Muscle of leg (tissue), 11 donors: ENCODE data around the gene ITGBL1. TPM values are rescaled to one million over a fixed set of nuclear protein-coding genes. Genes with fewer than 3 reads are reported as not detected.

Experiments
- DNase-seq: peaks from one replicate; pipeline ENCODE4 v3.0.0; 2013
- H3K27ac ChIP-seq: one replicate; pipeline ENCODE4 v1.5.1; 2013; ENCODE audit warnings: mild to moderate bottlenecking, low read length, control low read depth
- H3K27me3 ChIP-seq: one replicate; pipeline ENCODE4 v1.6.1; 2013; ENCODE audit warnings: low read length; ENCODE audit not compliant: control insufficient read depth, insufficient read depth
- H3K36me3 ChIP-seq: one replicate; pipeline ENCODE4 v1.6.1; 2013; ENCODE audit warnings: low read length; ENCODE audit not compliant: control insufficient read depth, insufficient read depth
- H3K4me1 ChIP-seq: one replicate; pipeline ENCODE4 v1.6.1; 2013; ENCODE audit warnings: low read length; ENCODE audit not compliant: control insufficient read depth, insufficient read depth
- H3K4me3 ChIP-seq: one replicate; pipeline ENCODE4 v1.5.1; 2013; ENCODE audit warnings: low read length, control low read depth
- H3K9me3 ChIP-seq: replicated peaks from 2 replicates; pipeline ENCODE4 v1.6.1; 2013; ENCODE audit warnings: low read depth, low read length; ENCODE audit not compliant: control insufficient read depth
- WGBS: methylation state at CpG from one replicate; pipeline ENCODE4 v1.1.5; 2013; ENCODE audit warnings: missing lambda C conversion rate; ENCODE audit not compliant: insufficient coverage; 5-methylcytosine and 5-hydroxymethylcytosine counted together
- polyA plus RNA-seq, 8 donors: library from polyadenylated mRNA; unstranded; fragments of 120-200 nt; gene quantifications; one replicate each; pipeline versions ENCODE4 v1.2.1 to v1.2.3, GENCODE V29; 2013; ENCODE audit warnings: inconsistent platforms in 1 of 8, low replicate concordance in 1 of 8; ENCODE audit not compliant: insufficient read length in 8 of 8, insufficient read depth in 1 of 8
- total RNA-seq: library from RNA; stranded (reverse); fragments of 120-200 nt; gene quantifications from one replicate; pipeline ENCODE4 v1.2.4, GENCODE V29; 2013

ITGBL1 gene
- total and polyA plus RNA-seq, 9 donors: 0.96 to 22.4 (median 3.3) TPM

GRCh38 chr13:101640788-101641400 is 188.4 kb downstream of the ITGBL1 start:
- DNase-seq: no peak
- H3K9me3 ChIP-seq: no peaks in the 10 kb centered on the region
- H3K4me1 ChIP-seq: no peaks in the 10 kb centered on the region
- no peaks in the 10 kb centered on the region for H3K36me3 ChIP-seq
- H3K27ac ChIP-seq: no peak overlapping the region
- H3K27me3 ChIP-seq: no peaks in the 10 kb centered on the region
- WGBS: no CpG with 5 or more reads among the region's 2 CpGs
- H3K4me3 ChIP-seq: no peak overlapping the region

- Histone ChIP-seq H3K27ac (no peak overlapping the region), H3K36me3 (no peaks in the 10 kb centered on the region), H3K4me1 (no peaks in the 10 kb centered on the region), H3K9me3 (no peaks in the 10 kb centered on the region), H3K4me3 (no peak overlapping the region), H3K27me3 (no peaks in the 10 kb centered on the region)
- no peak for DNase-seq
- no CpG with 5 or more reads among the region's 1 CpG for WGBS
Measured at GRCh38 chr13:101645871-101646270, 193.4 kb downstream of the ITGBL1 start.

GRCh38 chr13:101647760-101648159 is 195.3 kb downstream of the ITGBL1 start:
- no peak for DNase-seq
- H3K27me3 ChIP-seq: no peaks in the 10 kb centered on the region
- WGBS: 100% methylated on average over 1 of the region's 5 CpGs
- no peak overlapping the region for H3K4me3 ChIP-seq
- no peaks in the 10 kb centered on the region for H3K36me3 ChIP-seq
- no peaks in the 10 kb centered on the region for H3K4me1 ChIP-seq
- H3K9me3 ChIP-seq: peaks cover 2% of the 10 kb centered on the region
- H3K27ac ChIP-seq: no peak overlapping the region

GRCh38 chr13:101648766-101649487 is 196.5 kb downstream of the ITGBL1 start:
- peak; percentile 1 for DNase-seq
- no peak overlapping the region for H3K27ac ChIP-seq
- no peaks in the 10 kb centered on the region for H3K36me3 ChIP-seq
- no peaks in the 10 kb centered on the region for H3K4me1 ChIP-seq
- no peaks in the 10 kb centered on the region for H3K27me3 ChIP-seq
- H3K9me3 ChIP-seq: peaks cover 3% of the 10 kb centered on the region
- no peak overlapping the region for H3K4me3 ChIP-seq

- Histone ChIP-seq H3K4me1 (no peaks in the 10 kb centered on the region), H3K36me3 (no peaks in the 10 kb centered on the region), H3K27ac (no peak overlapping the region), H3K4me3 (no peak overlapping the region), H3K9me3 (peaks cover 5% of the 10 kb centered on the region), H3K27me3 (no peaks in the 10 kb centered on the region)
- 50% methylated on average over 1 of the region's 4 CpGs for WGBS
- no peak for DNase-seq
Measured at GRCh38 chr13:101649488-101650126, 197.1 kb downstream of the ITGBL1 start.

GRCh38 chr13:101654883-101655282 is 202.4 kb downstream of the ITGBL1 start:
- 89% methylated on average over 3 of the region's 4 CpGs for WGBS
- H3K27me3 ChIP-seq: no peaks in the 10 kb centered on the region
- peaks cover 5% of the 10 kb centered on the region for H3K9me3 ChIP-seq
- no peak overlapping the region for H3K27ac ChIP-seq
- no peak for DNase-seq
- no peak overlapping the region for H3K4me3 ChIP-seq
- no peaks in the 10 kb centered on the region for H3K4me1 ChIP-seq
- no peaks in the 10 kb centered on the region for H3K36me3 ChIP-seq

GRCh38 chr13:101655435-101655834 is 203.0 kb downstream of the ITGBL1 start:
- H3K36me3 ChIP-seq: no peaks in the 10 kb centered on the region
- H3K27ac ChIP-seq: no peak overlapping the region
- H3K4me3 ChIP-seq: no peak overlapping the region
- 85% methylated on average over 3 of the region's 3 CpGs for WGBS
- H3K27me3 ChIP-seq: no peaks in the 10 kb centered on the region
- H3K9me3 ChIP-seq: peaks cover 5% of the 10 kb centered on the region
- no peak for DNase-seq
- no peaks in the 10 kb centered on the region for H3K4me1 ChIP-seq

- Histone ChIP-seq H3K36me3 (no peaks in the 10 kb centered on the region), H3K4me3 (no peak overlapping the region), H3K4me1 (no peaks in the 10 kb centered on the region), H3K27ac (no peak overlapping the region), H3K27me3 (no peaks in the 10 kb centered on the region), H3K9me3 (no peaks in the 10 kb centered on the region)
- DNase-seq: no peak
- WGBS: no CpG with 5 or more reads among the region's 2 CpGs
Measured at GRCh38 chr13:101660711-101661110, 208.2 kb downstream of the ITGBL1 start.

GRCh38 chr13:101661839-101662238 is 209.4 kb downstream of the ITGBL1 start:
- DNase-seq: no peak
- Histone ChIP-seq H3K4me1 (no peaks in the 10 kb centered on the region), H3K27ac (no peak overlapping the region), H3K27me3 (no peaks in the 10 kb centered on the region), H3K4me3 (no peak overlapping the region), H3K36me3 (no peaks in the 10 kb centered on the region), H3K9me3 (no peaks in the 10 kb centered on the region)
- WGBS: no CpG with 5 or more reads among the region's 4 CpGs

GRCh38 chr13:101673360-101674105 is 221.1 kb downstream of the ITGBL1 start:
- Histone ChIP-seq H3K36me3 (no peaks in the 10 kb centered on the region), H3K4me1 (no peaks in the 10 kb centered on the region), H3K9me3 (no peaks in the 10 kb centered on the region), H3K4me3 (no peak overlapping the region), H3K27ac (no peak overlapping the region), H3K27me3 (no peaks in the 10 kb centered on the region)
- DNase-seq: no peak
- 0% methylated on average over 1 of the region's 4 CpGs for WGBS
